Measurements from ENCODE around the gene PVALEF.
"Not testable (repeated sequence)": the region's sequence is repeated elsewhere in the genome, so short reads cannot be mapped to it uniquely, and the experiment has no call there.

PVALEF gene

GRCh38 chr17:81144423-81144781 is 20.9 kb upstream of the PVALEF start:
- DNase-seq (ENCODE audit: low read depth): no peak

GRCh38 chr17:81146208-81146607 is 19.1 kb upstream of the PVALEF start:
- DNase-seq (ENCODE audit: low read depth): not testable (repeated sequence)

GRCh38 chr17:81147701-81148100 is 17.6 kb upstream of the PVALEF start:
- no peak for DNase-seq (ENCODE audit: low read depth)

- DNase-seq (ENCODE audit: low read depth): no peak
These were observed 16.7 kb upstream of the PVALEF start for GRCh38 chr17:81148571-81148970.

- DNase-seq (ENCODE audit: low read depth): no peak
These were observed 16.2 kb upstream of the PVALEF start for GRCh38 chr17:81148986-81149533.

GRCh38 chr17:81150377-81151077 is 14.8 kb upstream of the PVALEF start:
- DNase-seq (ENCODE audit: low read depth): no peak

GRCh38 chr17:81151278-81151677 is 14.0 kb upstream of the PVALEF start:
- DNase-seq (ENCODE audit: low read depth): no peak

- no peak for DNase-seq (ENCODE audit: low read depth)
These were observed 12.9 kb upstream of the PVALEF start for GRCh38 chr17:81152288-81152828.

GRCh38 chr17:81153340-81153803 is 11.9 kb upstream of the PVALEF start:
- peak; percentile 36 for DNase-seq (ENCODE audit: low read depth)

GRCh38 chr17:81154016-81154415 is 11.3 kb upstream of the PVALEF start:
- not testable (repeated sequence) for DNase-seq (ENCODE audit: low read depth)

- no peak for DNase-seq (ENCODE audit: low read depth)
These were observed 10.3 kb upstream of the PVALEF start for GRCh38 chr17:81154961-81155360.

GRCh38 chr17:81156866-81157805 is 8.2 kb upstream of the PVALEF start:
- DNase-seq (ENCODE audit: low read depth): no peak

- no peak for DNase-seq (ENCODE audit: low read depth)
These were observed 7.2 kb upstream of the PVALEF start for GRCh38 chr17:81157848-81158687.

- no peak for DNase-seq (ENCODE audit: low read depth)
These were observed 6.4 kb upstream of the PVALEF start for GRCh38 chr17:81158688-81159590.

- DNase-seq (ENCODE audit: low read depth): no peak
These were observed 5.6 kb upstream of the PVALEF start for GRCh38 chr17:81159611-81160265.

GRCh38 chr17:81160306-81160705 is 5.0 kb upstream of the PVALEF start:
- DNase-seq (ENCODE audit: low read depth): no peak

- no peak for DNase-seq (ENCODE audit: low read depth)
These were observed 4.4 kb upstream of the PVALEF start for GRCh38 chr17:81160747-81161453.

GRCh38 chr17:81161536-81161935 is 3.8 kb upstream of the PVALEF start:
- no peak for DNase-seq (ENCODE audit: low read depth)

- no peak for DNase-seq (ENCODE audit: low read depth)
These were observed 3.3 kb upstream of the PVALEF start for GRCh38 chr17:81161972-81162371.
